KBM-7 (cell line): ENCODE data around the gene IRGM.
"Not testable (repeated sequence)": the region's sequence is repeated elsewhere in the genome, so short reads cannot be mapped to it uniquely, and the experiment has no call there.

Experiments
- DNase-seq: peaks from one replicate; pipeline ENCODE4 v3.0.0-alpha.2; 2015
- in situ Hi-C: fragments of 300-500 bp; cut with MboI; formaldehyde crosslinking; loops from 2 replicates; pipeline ENCODE4 v1.14.3; 2020; ENCODE audit warnings: low sequenced_read_pairs, low pct_unique_long_range_greater_than_20kb, mixed read lengths

IRGM gene, protein sequence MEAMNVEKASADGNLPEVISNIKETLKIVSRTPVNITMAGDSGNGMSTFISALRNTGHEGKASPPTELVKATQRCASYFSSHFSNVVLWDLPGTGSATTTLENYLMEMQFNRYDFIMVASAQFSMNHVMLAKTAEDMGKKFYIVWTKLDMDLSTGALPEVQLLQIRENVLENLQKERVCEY

DNA sequence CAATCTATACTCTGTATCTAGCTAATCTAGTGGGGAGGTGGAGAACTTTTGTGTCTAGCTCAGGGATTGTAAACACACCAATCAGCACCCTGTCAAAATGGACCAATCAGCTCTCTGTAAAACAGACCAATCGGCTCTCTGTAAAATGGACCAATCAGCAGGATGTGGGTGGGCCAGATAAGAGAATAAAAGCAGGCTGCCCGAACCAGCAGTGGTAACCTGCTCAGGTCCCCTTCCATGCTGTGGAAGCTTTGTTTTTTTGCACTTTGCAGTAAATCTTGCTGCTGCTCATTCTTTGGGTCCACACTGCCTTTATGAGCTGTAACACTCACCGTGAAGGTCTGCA is at the start of gene IRGM:
TSS of gene IRGM (plus strand) at position 214 of the 346 bp plus-strand sequence. CDS start 1,603 bp downstream, outside the sequence.
- in situ Hi-C loops, DNase-seq: not testable (repeated sequence)

DNA sequence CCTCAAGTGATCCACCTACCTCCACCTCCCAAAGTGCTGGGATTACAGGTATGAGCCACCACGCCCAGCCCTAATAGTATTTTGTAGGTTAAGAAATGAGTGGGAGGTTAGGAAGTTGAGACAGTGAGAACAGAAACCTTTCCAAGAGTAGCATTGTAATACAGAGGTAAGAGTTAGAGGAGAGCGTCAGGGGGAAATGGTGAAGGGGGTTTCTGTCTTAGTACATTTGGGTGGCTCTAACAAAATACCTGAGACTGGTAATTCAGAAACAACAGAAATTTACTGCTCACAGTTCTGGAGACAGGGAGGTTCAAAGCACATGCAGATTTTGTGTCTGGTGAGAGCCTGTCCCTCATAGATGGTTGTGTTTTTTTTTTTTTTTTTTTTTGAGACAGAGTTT is 48.9 kb upstream of the IRGM start:
- no peak for DNase-seq
- in situ Hi-C loops: no loop called here

DNA sequence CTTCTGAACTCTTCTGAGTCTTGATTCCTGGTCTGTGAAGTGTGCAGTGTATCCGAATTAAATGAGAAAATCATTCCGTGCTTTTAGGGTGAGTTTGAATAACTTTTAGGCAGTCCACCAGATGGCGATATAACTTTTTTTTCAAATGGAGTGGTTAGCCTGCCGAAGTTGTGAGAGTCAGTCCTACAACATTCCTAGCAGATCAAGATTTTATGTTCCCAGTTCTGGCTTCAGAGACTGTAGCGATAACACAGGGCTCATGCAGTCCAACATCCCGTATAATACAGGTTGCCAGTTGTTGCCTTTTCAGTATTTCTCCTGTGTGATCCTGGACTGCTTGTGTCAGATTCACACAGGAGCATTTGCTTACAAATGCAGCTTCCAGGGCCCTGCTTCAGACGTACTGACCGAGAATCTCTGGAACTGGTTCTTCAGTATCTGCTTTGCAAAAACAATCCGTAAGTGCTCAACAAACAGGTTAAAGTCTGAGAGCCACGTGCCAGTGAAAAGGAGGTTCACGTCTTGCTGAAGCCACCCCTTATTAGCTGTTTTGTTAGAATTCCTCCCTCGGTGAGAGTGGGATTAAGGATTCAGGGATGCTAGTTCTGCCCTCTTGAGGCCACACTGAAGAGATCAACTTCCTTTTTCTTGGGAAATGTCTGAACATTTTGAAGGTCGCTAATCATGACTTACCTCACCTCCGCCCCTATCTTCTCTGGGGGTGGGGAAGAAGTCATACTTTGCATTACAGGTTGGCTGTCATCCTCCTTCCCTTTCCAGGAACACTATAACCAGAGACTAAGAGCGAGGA is 45.0 kb upstream of the IRGM start:
- DNase-seq: peak; percentile 82
- in situ Hi-C loops: no loop called here

DNA sequence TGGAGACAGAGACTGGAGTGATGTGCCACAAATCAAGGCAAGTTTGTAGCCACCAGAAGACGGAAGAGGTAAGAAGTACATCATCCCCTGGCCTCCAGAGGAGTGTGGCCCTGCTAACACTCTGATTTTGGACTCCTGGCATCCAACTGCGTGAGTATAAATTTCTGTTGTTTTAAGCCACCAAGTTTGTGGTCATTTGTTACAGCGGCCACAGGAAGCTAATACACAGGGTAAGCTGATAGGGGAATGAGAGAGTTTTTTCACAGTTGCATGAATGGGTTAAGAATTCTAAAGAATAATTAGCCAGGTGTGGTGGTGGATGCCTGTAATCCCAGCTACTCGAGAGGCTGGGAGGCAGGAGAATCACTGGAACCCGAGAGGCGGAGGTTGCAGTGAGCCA is 41.9 kb upstream of the IRGM start:
- no peak for DNase-seq
- in situ Hi-C loops: no loop called here

DNA sequence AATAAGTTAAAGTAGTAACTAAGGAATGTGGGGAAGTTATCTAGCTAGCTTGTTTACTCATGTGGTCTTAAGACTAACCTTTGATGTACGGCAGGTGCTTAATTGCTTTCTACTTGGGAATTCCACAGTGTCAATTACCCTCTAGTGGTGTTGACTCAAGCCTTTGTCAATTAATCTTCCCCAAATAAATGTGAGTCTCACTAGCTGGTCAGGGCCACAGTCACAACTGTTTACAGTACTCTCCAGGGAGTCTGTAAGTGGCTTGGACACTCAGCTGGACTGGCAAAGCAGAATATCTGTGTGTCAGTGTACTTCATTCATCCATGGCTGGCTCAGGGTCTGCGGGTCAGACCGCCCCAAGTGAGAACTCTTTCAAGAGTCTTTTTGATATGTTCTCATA is 37.0 kb upstream of the IRGM start:
- in situ Hi-C loops: no loop called here

DNA sequence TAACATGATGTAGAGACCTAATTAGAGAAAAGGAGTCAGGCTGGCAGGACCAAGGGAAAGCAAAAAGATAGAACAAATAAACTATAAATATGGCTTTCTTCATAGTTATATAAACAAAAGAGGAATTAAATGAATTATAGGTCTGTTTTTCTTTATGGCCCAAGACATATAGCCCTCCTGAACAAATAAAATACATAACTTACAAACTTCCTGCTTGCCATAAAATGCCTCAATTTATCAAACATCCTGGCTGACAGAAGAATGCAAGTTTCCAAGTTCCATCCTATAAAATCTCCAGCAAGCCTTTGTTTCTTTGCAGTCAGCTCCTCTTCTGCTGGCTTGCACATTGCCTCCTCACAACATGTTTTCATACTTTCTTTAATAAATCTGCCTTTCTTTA is 31.3 kb upstream of the IRGM start:
- DNase-seq: no peak
- in situ Hi-C loops: no loop called here

More for the DNA sequence above, 37.0 kb upstream of the IRGM start:
- DNase-seq: no peak

DNA sequence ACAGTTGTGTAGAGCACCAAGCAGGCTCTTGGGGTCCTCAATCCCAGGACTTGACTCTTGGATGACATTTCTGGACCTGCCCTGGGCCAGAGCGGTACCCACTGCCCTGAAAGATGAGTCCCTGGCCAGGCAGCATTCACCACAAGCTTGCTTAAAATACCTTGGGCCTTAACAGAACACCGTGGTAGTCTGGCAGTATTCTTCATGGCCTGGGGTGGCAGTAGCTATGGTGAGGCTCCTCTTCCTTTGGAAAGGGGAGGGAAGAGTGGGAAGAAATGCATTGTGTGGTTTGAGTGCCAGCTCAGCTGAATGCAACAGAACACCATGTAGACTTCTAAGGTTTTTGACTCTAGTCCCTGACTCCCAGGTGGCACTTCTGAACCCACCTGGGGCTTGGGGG is 29.4 kb upstream of the IRGM start:
- in situ Hi-C loops: no loop called here
- DNase-seq: no peak

DNA sequence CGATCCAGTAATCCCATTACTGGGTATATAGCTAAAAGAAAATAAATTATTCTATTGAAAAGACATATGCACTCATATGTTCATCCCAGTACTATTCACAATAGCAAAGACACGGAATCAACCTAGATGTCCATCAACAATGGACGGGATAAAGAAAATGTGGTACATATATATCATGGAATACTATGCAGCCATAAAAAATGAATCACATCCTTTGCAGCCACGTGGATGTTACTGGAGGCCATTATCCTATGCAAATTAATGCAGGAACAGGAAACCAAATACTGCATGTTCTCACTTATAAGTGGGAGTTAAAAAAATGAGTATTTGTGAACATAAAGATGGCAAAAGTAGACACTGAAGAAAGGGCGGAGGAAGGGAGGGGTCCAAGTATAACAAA is 16.6 kb upstream of the IRGM start:
- in situ Hi-C loops: no loop called here
- no peak for DNase-seq

DNA sequence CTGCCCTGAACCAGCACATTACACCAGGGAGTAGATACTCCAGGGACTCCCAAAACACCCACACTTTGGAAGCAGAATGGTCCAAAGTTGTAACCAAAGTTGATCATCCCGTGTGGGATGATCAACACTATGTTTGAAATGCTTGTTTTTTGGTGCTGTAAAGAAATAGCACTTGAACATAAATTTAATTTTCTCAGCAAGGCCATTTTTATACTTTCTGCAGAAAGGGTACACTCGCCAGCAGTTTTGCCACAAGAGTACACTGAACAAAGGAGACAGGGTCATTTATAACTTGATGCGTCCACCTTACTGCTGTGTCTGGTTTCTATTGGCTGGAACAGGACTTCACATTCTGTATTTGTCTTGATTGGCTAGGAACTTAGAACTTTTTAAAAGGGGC is 14.5 kb upstream of the IRGM start:
- in situ Hi-C loops, DNase-seq: not testable (repeated sequence)

DNA sequence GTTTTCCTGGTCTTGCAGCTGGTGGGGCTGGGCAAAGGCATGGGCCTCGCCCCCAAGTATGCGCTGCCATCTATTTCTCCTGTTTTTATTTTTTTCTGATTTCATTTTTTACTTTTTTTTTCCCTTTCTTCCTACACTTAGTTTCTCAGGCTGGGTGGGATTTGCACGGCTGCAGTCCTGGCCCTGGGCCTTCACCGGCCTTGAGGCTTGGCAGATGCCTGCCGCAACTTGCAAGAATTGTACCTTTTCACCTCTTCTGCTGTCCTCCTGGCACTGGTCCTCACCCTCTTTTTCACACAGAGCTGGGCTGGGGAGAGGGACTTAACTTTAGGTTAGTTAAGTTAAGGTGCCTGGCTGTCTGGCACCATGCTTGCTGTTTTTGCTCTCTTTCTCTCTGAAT is 10.3 kb upstream of the IRGM start:
- in situ Hi-C loops: no loop called here
- no peak for DNase-seq

DNA sequence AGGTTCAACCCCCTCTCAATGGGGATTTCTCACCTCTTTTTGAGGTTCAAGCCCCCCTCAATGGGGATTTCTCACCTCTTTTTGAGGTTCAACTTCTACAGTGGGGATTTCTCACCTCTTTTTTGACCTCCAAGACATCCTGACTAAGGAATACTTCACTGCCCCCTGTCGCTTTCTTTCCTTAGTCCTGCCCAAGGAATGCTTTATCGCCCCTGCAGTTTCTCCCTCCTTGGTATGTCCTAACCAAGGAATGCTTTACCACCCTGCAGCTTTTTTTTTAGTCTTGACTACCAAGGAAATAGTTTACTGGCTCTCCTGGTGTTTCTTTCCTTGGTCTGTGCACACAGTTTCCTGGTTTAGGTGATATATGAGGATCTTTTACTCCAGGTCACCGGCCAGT is 9.6 kb upstream of the IRGM start:
- in situ Hi-C loops: no loop called here
- no peak for DNase-seq

DNA sequence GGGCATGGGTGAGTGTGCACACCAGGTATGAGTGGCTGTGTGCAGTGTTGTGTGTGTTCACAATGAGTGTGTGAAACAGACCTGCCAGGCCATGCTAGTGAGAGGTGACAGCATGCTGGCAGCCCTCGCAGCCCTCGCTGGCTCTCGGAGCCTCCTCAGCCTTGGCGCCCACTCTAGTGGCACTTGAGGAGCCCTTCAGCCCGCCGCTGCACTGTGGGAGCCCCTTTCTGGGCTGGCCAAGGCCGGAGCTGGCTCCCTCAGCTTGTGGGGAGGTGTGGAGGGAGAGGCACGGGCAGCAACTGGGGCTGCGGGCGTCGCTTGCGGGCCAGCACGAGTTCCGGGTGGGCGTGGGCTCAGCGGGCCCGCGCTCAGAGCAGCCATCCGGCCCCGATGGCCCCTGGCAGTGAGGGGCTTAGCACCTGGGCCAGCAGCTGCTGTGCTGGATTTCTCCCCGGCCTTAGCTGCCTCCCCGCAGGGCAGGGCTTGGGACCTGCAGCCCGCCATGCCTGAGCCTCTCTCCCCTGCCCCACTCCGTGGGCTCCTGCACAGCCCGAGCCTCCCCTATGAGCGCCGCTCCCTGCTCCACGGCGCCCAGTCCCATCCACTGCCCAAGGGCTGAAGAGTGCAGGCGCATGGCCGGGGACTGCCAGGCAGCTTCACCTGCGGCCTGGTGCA is 999 bp upstream of the IRGM start:
- DNase-seq, in situ Hi-C loops: not testable (repeated sequence)

DNA sequence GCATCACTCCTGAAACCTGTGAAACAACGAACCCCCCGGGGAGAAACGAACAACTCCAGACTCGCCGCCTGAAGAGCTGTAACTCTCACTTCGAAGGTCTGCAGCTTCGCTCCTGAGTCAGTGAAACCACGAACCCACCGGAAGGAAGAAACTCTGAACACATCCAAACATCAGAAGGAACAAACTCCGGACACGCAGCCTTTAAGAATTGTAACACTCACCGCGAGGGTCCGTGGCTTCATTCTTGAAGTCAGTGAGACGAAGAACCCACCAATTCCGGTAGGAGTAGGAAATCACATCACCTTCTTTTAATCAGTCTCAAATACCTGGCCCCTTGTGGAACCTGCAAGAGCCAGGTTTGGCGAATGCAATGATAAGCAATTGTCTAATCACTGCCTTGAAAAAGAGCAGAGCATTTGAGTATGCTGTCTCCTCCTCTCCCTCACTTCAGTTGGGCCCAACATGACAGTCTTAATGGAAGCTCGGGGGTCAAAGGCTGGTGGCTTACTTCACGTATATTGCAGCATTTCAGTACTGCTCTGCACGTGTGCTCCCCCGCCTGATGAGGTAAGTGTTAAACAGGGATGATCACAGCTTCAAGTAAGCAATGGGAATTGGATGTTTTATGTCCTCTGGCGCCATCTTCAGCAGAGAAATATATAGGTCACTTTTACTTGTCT is 473 bp downstream of the IRGM start:
- in situ Hi-C loops: no loop called here

DNA sequence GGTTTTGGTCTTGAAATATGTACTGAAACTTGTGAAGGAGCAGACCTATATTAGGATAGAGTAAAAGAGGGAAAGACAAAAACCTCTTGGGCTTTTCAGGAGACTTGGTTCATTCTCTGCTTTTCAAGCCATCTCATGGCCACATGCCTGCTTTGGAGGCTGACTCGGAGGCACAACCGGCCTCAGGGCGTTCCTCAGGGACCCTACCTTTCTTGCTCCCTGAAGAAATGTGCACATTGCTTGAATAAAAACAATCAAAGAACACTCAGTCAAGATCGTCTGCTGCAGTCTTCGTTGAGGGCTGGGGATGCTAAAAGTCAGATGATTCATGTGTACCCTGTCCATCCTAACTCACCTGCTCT is 994 bp downstream of the IRGM start:
- no peak for DNase-seq
- in situ Hi-C loops: no loop called here

More for the DNA sequence above, 473 bp downstream of the IRGM start:
- DNase-seq: peak; percentile 95

DNA sequence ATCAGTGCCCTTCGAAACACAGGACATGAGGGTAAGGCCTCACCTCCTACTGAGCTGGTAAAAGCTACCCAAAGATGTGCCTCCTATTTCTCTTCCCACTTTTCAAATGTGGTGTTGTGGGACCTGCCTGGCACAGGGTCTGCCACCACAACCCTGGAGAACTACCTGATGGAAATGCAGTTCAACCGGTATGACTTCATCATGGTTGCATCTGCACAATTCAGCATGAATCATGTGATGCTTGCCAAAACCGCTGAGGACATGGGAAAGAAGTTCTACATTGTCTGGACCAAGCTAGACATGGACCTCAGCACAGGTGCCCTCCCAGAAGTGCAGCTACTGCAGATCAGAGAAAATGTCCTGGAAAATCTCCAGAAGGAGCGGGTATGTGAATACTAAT is 1.9 kb downstream of the IRGM start:
- in situ Hi-C loops: no loop called here
- DNase-seq: no peak

DNA sequence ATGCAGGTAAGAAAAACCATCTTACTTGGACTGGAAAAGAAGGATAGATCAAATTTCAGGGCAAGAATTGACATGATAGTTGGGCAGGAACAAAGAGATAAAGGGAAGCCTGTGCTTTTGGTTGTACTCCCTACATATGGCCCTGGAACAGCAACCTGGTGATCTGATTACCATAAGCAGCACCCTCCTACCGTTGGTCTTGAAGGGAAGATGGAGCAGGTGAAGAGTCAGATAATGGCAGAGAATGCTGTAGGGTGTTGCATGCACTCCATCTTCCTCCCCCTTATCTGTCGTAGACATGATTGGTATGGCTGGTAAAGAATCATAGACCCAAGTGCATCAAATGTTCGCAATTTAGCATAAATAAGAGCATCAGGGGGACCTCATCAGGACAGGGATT is 4.7 kb downstream of the IRGM start:
- DNase-seq: no peak
- in situ Hi-C loops: no loop called here

DNA sequence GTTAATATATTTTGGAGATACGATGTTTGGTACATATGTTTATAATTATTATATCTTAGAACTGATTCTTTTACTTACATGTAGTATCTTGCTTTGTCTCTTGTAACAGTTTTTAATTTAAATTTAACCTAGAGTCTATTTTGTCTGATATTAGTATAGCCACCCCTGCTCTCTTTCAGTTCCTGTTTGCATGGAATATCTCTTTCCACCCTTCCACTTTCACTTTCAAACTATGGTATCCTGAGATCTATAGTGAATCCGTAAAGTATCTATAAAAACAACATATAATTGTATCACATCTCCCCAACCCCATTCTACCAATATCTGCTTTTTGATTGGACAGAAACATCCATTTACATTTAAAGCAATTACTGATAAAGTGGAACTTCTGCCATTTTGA is 7.2 kb downstream of the IRGM start:
- DNase-seq: no peak
- in situ Hi-C loops: no loop called here

DNA sequence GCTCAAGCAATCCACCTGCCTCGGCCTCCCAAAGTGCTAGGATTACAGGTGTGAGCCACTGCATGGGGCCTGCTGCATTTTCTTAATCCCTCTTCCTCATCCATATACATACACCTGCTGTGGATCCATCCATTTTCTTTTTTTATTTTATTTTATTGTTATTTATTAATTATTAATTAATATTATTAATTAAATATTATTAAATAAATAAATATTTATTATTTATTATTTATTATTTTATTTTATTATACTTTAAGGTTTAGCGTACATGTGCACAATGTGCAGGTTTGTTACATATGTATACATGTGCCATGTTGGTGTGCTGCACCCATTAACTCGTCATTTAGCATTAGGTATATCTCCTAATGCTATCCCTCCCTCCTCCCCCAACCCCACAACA is 10.4 kb downstream of the IRGM start:
- DNase-seq, in situ Hi-C loops: not testable (repeated sequence)

DNA sequence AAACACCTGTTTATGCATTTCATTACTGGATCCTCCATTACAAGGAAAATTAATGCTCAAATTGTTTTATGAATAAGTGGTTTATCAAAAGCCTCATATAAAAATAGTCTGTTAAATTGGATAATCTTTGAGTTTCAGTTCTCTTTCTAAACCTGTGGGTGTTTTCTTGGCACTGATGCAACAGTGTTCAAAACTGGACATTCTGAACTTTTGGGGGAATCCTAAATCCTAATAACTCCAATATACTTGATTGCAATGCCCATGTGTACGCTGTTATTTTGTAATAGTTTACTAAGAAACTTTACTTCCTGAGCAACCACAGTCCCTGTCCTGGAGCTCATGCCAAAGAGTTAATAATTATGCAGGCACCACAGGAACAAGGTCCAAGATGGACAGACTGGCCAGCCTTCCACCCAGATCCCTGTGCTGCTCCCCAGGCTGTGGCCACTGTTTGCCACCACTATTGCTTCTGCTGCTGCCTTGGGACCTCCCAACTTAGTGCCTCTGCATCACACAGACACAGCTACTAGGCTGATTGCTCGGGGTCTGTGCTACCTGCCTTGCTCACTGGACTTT is 14.0 kb downstream of the IRGM start:
- DNase-seq: no peak

DNA sequence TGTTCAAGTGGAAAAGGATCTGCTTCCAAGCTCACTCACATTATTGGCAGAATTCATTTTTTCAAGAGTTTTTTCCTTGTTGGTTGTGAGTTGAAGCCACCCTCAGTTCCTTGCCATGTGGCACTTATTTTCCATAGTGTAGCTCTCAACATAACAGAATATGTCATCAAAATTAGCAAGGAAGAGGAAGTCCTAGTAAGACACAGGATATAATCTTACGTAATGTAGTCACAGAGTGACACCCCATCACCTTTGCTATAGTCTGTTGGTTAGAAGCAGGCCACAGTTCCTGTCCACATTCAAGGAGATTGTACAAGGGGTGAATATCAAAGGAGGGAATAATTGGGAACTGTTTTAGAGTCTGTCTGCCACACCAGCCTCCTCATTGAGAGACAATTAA is 15.7 kb downstream of the IRGM start:
- in situ Hi-C loops: no loop called here
- DNase-seq: peak; percentile 56

More for the DNA sequence above, 14.0 kb downstream of the IRGM start:
- in situ Hi-C loops: no loop called here
